Measurements from ENCODE around the gene KRT72. TPM values are rescaled to one million over a fixed set of nuclear protein-coding genes. Genes with fewer than 3 reads are reported as not detected.

The KRT72 gene
- total and polyA plus RNA-seq, 10 donors, result 0.52 to 2.2 (median 0.93) TPM; not detected in 1

DNA sequence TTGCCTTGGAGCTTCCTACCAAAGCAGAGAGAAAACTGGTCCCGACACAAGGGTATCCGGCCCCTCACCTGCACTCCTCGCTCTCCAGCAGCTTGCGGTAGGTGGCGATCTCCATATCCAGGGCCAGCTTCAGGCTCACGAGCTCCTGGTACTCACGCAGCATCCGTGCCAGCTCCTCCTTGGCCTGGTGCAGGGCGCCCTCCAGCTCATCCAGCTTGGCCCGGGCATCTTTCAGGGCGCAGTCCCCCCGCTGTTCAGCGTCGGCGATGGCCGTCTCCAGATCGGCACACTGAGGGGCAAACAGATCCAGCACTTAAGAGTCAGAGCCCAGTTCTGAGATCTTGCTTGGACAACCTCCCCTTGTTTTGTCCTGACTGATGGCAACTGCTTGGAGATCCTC, 13.7 kb downstream of the KRT72 start:
- no peak for TF ChIP-seq POLR2A (IDR thresholded peaks at IDR 0.05)
- H3K36me3 ChIP-seq, result no peaks in the 10 kb centered on the region
- intact Hi-C loops (cut with DNase I; ENCODE audit: low total_unique reads), result loop anchor here (10.0 kb wide), 1 partner anchor 387 kb away; no protein-coding TSS in a partner anchor
- H3K4me1 ChIP-seq, result peaks cover 0 to 8% (median 0%) of the 10 kb centered on the region in 6 donors
- H3K27ac ChIP-seq, result no peak overlapping the region
- H3K4me3 ChIP-seq, result no peak overlapping the region
- H3K27me3 ChIP-seq (replicated peaks in 1 of 7), result peaks cover 0 to 19% (median 0%) of the 10 kb centered on the region in 7 donors
- H3K9me3 ChIP-seq, result no peaks in the 10 kb centered on the region
- 84 to 95% (median 89%) methylated on average over 10 to 17 of the region's 17 CpGs for WGBS, 5 donors
- no peak for DNase-seq

DNA sequence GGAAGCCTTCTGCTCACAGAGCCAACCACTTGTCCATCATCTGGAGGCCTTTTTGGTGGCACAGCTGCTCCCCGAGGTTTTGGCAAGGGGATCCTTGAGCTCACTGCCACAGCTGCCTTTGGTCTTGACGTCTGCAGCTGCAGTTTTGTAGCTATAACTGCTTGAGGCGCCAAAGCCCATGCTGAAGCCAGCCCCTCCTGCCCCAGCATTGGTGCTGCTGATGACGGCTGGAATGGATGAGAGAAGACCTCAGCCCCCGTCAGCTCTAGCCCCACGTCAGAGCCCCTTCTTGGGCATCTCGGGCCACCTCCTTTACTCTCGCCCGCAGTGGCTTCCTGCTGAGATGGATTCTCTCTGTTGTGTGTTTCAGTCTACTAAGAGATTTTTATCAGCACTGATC, 15.3 kb downstream of the KRT72 start:
- H3K27ac ChIP-seq, result no peak overlapping the region
- intact Hi-C loops (cut with DNase I; ENCODE audit: low total_unique reads), result loop anchor here (10.0 kb wide), 1 partner anchor 389 kb away; no protein-coding TSS in a partner anchor
- H3K27me3 ChIP-seq (replicated peaks in 1 of 7), result peaks cover 0 to 23% (median 0%) of the 10 kb centered on the region in 7 donors
- no peak overlapping the region for H3K4me3 ChIP-seq
- H3K4me1 ChIP-seq, result peaks cover 0 to 8% (median 0%) of the 10 kb centered on the region in 6 donors
- DNase-seq, result no peak
- H3K36me3 ChIP-seq, result no peaks in the 10 kb centered on the region
- WGBS, 5 donors, result 55 to 63% (median 60%) methylated on average over 9 of the region's 9 CpGs
- TF ChIP-seq POLR2AphosphoS5 (IDR thresholded peaks at IDR 0.05), result no peak
- TF ChIP-seq, protein P1, sequence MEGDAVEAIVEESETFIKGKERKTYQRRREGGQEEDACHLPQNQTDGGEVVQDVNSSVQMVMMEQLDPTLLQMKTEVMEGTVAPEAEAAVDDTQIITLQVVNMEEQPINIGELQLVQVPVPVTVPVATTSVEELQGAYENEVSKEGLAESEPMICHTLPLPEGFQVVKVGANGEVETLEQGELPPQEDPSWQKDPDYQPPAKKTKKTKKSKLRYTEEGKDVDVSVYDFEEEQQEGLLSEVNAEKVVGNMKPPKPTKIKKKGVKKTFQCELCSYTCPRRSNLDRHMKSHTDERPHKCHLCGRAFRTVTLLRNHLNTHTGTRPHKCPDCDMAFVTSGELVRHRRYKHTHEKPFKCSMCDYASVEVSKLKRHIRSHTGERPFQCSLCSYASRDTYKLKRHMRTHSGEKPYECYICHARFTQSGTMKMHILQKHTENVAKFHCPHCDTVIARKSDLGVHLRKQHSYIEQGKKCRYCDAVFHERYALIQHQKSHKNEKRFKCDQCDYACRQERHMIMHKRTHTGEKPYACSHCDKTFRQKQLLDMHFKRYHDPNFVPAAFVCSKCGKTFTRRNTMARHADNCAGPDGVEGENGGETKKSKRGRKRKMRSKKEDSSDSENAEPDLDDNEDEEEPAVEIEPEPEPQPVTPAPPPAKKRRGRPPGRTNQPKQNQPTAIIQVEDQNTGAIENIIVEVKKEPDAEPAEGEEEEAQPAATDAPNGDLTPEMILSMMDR (IDR thresholded peaks at IDR 0.05 in 8 of 11, conservative IDR thresholded peaks at IDR 0.05 in 3 of 11), result no peak
- TF ChIP-seq POLR2A (IDR thresholded peaks at IDR 0.05), result no peak
- no peaks in the 10 kb centered on the region for H3K9me3 ChIP-seq

DNA sequence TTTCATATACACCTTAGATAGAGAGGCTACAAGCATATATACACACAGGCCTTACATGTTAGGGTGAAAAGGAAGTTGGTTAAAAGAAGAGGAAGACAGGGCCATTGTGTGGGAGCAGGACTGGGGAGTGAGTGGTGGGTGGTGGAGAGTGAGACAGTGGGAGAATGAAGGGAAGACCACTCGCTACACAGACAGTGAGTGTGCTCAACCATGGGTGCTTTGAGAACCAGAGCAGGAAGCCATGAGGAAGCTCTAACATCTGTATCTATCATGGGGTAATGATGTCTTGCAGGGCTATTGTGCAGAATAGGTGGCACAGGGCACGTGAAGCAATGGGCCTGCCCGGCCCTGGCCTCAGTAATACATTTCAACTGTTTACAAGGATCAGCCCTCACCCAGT, 16.2 kb downstream of the KRT72 start:
- H3K9me3 ChIP-seq, result no peaks in the 10 kb centered on the region
- H3K4me1 ChIP-seq, result peaks cover 0 to 8% (median 0%) of the 10 kb centered on the region in 6 donors
- WGBS, 5 donors, result 61 to 90% (median 79%) methylated on average over 3 of the region's 3 CpGs
- TF ChIP-seq POLR2A (IDR thresholded peaks at IDR 0.05) (no peak), POLR2AphosphoS5 (IDR thresholded peaks at IDR 0.05) (no peak)
- TF ChIP-seq, protein P1 (IDR thresholded peaks at IDR 0.05 in 8 of 11, conservative IDR thresholded peaks at IDR 0.05 in 3 of 11), result no peak
- H3K27ac ChIP-seq, result no peak overlapping the region
- no peaks in the 10 kb centered on the region for H3K36me3 ChIP-seq
- intact Hi-C loops (cut with DNase I; ENCODE audit: low total_unique reads), result loop anchor here (10.0 kb wide), 1 partner anchor 390 kb away; no protein-coding TSS in a partner anchor
- peaks cover 0 to 24% (median 0%) of the 10 kb centered on the region in 7 donors for H3K27me3 ChIP-seq (replicated peaks in 1 of 7)
- no peak overlapping the region for H3K4me3 ChIP-seq
- no peak for DNase-seq

DNA sequence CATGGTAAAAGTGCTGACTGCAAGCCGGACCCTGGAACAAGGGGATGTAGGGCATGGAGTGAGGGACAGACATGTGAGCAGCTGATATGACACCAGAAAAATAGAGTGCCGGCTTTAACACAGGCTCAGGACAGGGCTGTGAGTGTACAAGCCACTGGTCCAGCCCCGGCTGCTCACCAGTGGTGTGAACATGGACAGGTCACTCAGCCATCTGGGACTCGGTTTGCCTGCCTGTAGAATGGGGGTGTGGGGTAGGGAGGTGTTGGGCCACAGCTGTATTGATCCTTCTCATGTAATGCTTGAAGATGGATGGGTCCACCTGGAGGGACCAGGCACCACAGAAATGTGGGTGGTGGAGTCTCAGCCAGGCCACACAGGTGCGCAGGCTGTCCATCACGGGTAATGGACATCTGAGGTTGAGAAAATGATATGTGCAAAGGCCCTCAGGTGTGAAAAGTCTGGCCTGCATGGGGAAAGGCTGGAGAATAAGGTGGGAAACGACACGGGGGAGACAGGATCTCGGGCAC, 17.0 kb downstream of the KRT72 start:
- Histone ChIP-seq H3K9me3 (no peaks in the 10 kb centered on the region), H3K4me1 (peaks cover 0 to 8% (median 0%) of the 10 kb centered on the region in 6 donors), H3K4me3 (no peak overlapping the region), H3K36me3 (no peaks in the 10 kb centered on the region), H3K27ac (no peak overlapping the region), H3K27me3 (replicated peaks in 1 of 7) (peaks cover 0 to 24% (median 0%) of the 10 kb centered on the region in 7 donors)
- TF ChIP-seq, protein P1 (IDR thresholded peaks at IDR 0.05 in 8 of 11, conservative IDR thresholded peaks at IDR 0.05 in 3 of 11), result no peak
- no peak for TF ChIP-seq POLR2A (IDR thresholded peaks at IDR 0.05)
- TF ChIP-seq POLR2AphosphoS5 (IDR thresholded peaks at IDR 0.05), result no peak
- intact Hi-C loops (cut with DNase I; ENCODE audit: low total_unique reads), result loop anchor here (5.0 to 10.0 kb wide), 3 partner anchors 278 to 391 kb away; no protein-coding TSS in a partner anchor
- 84 to 89% (median 84%) methylated on average over 9 of the region's 9 CpGs for WGBS, 5 donors
- peak; percentile 41 for DNase-seq

Data from spleen (tissue), 11 donors.